Erythroblast (primary cell): ENCODE results near the gene L3HYPDH.

ENCODE experiments used
- GATA1 ChIP-seq: IDR thresholded peaks from 2 replicates; pipeline ENCODE4 v1.6.1; 2011; ENCODE audit warnings: low read depth, mild to moderate bottlenecking, control low read depth, low read length, moderate library complexity
- POLR2A ChIP-seq: IDR thresholded peaks from 2 replicates; pipeline ENCODE4 v1.6.1; 2011; ENCODE audit warnings: mild to moderate bottlenecking, low read length

DNA sequence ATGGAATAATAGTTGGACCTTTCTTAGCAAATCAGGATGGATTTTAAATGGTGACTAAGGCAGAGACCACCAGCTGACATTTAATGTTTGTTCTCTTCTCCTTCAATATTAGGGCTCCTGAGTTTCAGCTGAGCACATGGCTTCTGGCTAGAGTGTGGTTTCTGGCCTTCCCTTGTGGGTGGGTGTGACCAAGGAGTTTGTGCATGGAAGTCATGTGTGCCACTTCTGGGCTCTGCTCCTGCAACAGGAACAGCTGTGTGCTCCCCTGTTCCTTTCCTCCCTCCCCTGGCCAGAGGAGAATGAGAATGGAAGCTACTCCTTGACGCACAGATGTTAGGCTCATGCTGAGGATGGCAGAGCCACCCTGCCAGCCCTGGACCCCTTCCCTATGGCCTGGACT lies 48.2 kb upstream of the L3HYPDH start:
- TF ChIP-seq POLR2A (no peak), GATA1 (no peak)
